Femur (tissue), 1 donor: ENCODE results near the gene TBC1D7.

ENCODE experiments used
- DNase-seq: peaks from one replicate; pipeline ENCODE4 v3.0.0-alpha.2; 2017

Gene TBC1D7

GRCh38 chr6:13289789-13290318 lies 38.5 kb downstream of the TBC1D7 start:
- no peak for DNase-seq

- no peak for DNase-seq
Measured at GRCh38 chr6:13288969-13289391, 39.4 kb downstream of the TBC1D7 start.

GRCh38 chr6:13288481-13288880 lies 39.9 kb downstream of the TBC1D7 start:
- no peak for DNase-seq

- DNase-seq: no peak
Measured at GRCh38 chr6:13287104-13287503, 41.2 kb downstream of the TBC1D7 start.

- no peak for DNase-seq
Measured at GRCh38 chr6:13286181-13286580, 42.2 kb downstream of the TBC1D7 start.

- no peak for DNase-seq
Measured at GRCh38 chr6:13285705-13286104, 42.6 kb downstream of the TBC1D7 start.

- DNase-seq: no peak
Measured at GRCh38 chr6:13284646-13285045, 43.7 kb downstream of the TBC1D7 start.

- no peak for DNase-seq
Measured at GRCh38 chr6:13283331-13283730, 45.0 kb downstream of the TBC1D7 start.

- no peak for DNase-seq
Measured at GRCh38 chr6:13282393-13283069, 45.8 kb downstream of the TBC1D7 start.

GRCh38 chr6:13281686-13282085 lies 46.7 kb downstream of the TBC1D7 start:
- DNase-seq: peak; percentile 60

- no peak for DNase-seq
Measured at GRCh38 chr6:13280254-13280653, 48.1 kb downstream of the TBC1D7 start.

GRCh38 chr6:13278991-13279390 lies 49.3 kb downstream of the TBC1D7 start:
- DNase-seq: no peak

- no peak for DNase-seq
Measured at GRCh38 chr6:13278164-13278563, 50.2 kb downstream of the TBC1D7 start.

- DNase-seq: no peak
Measured at GRCh38 chr6:13277231-13277630, 51.1 kb downstream of the TBC1D7 start.

- no peak for DNase-seq
Measured at GRCh38 chr6:13275435-13275989, 52.8 kb downstream of the TBC1D7 start.

- no peak for DNase-seq
Measured at GRCh38 chr6:13274707-13275434, 53.5 kb downstream of the TBC1D7 start.

- DNase-seq: no peak
Measured at GRCh38 chr6:13273931-13274706, 54.2 kb downstream of the TBC1D7 start.

- no peak for DNase-seq
Measured at GRCh38 chr6:13273202-13273930, 55.0 kb downstream of the TBC1D7 start.

GRCh38 chr6:13272131-13273046 lies 55.9 kb downstream of the TBC1D7 start:
- DNase-seq: peak; percentile 55

GRCh38 chr6:13268913-13269518 lies 59.3 kb downstream of the TBC1D7 start:
- DNase-seq: no peak

- no peak for DNase-seq
Measured at GRCh38 chr6:13267142-13267651, 61.1 kb downstream of the TBC1D7 start.
